Activated naive CD8-positive, alpha-beta T cell (primary cell): ENCODE results near the gene TCERG1L.

Experiments
- H3K27ac Mint-ChIP-seq: one replicate; pipeline ENCODE4 v1.8.0; 2021; ENCODE audit warnings: mixed read lengths
- H3K27me3 Mint-ChIP-seq: one replicate; pipeline ENCODE4 v1.8.0; 2021; ENCODE audit warnings: mixed read lengths
- H3K36me3 Mint-ChIP-seq: one replicate; pipeline ENCODE4 v1.8.0; 2021; ENCODE audit warnings: mixed read lengths
- H3K4me1 Mint-ChIP-seq: one replicate; pipeline ENCODE4 v1.8.0; 2021; ENCODE audit warnings: low read depth, mixed read lengths
- H3K4me3 Mint-ChIP-seq: one replicate; pipeline ENCODE4 v1.8.0; 2021; ENCODE audit warnings: mild to moderate bottlenecking, mixed read lengths
- H3K9me3 Mint-ChIP-seq: one replicate; pipeline ENCODE4 v1.8.0; 2021; ENCODE audit warnings: low read depth, mixed read lengths

TCERG1L gene

DNA sequence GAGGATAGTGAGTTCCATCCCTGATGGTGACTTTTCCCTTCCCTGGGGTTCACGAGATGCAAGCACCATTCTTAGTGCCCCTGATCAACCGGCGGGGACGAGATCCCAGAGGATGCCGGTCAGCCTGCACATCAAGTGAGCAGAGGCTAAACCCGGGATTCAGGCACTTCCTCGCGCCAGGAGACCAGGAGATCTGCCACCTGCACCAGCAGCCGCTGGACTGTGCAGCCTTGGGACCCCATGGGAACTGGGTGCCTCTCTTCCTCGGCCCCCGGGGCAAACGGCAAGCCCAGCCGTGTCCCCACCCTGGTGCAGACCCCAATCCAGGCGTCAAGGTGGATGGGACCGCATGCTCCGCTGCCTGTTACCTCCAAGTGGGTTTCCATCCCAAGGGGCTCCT is 88.5 kb downstream of the TCERG1L start:
- no peaks in the 10 kb centered on the region for H3K9me3 Mint-ChIP-seq
- no peaks in the 10 kb centered on the region for H3K4me1 Mint-ChIP-seq

DNA sequence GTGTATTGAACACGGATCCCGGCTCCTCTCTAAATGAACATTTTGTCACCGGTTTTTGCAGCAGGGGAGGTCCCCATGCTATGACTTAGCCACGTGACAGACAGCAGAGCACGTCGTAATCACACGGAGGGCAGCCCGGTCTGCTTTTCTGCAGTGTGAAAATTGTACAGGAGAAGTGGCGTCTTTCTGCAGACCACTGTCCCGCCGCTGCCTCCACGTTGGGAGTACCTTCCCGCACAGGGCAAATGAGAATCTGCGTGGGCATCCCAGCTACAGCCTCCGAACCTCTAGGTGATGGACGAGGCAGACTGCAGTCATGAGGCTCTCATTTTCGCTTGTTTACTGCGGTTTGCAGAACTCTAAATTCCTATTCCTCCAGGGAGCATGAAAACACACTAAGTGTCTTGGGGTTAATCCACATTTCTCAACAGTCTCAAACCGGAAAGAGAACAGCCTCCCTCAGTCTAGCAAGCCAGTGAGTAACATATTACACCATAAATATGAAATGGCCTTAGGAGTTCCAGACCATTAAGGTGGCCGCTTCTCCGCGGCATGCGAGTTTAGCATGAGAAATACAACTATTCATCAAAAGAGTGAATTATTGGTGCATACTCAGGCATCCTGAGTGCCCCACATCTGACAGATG is 89.8 kb downstream of the TCERG1L start:
- no peak overlapping the region for H3K27ac Mint-ChIP-seq
- H3K27me3 Mint-ChIP-seq = no peaks in the 10 kb centered on the region
- no peaks in the 10 kb centered on the region for H3K36me3 Mint-ChIP-seq
- no peaks in the 10 kb centered on the region for H3K9me3 Mint-ChIP-seq
- no peaks in the 10 kb centered on the region for H3K4me1 Mint-ChIP-seq
- H3K4me3 Mint-ChIP-seq = no peak overlapping the region

More for the DNA sequence above, 88.5 kb downstream of the TCERG1L start:
- H3K36me3 Mint-ChIP-seq = no peaks in the 10 kb centered on the region
- H3K4me3 Mint-ChIP-seq = no peak overlapping the region
- H3K27ac Mint-ChIP-seq = no peak overlapping the region
- H3K27me3 Mint-ChIP-seq = no peaks in the 10 kb centered on the region

DNA sequence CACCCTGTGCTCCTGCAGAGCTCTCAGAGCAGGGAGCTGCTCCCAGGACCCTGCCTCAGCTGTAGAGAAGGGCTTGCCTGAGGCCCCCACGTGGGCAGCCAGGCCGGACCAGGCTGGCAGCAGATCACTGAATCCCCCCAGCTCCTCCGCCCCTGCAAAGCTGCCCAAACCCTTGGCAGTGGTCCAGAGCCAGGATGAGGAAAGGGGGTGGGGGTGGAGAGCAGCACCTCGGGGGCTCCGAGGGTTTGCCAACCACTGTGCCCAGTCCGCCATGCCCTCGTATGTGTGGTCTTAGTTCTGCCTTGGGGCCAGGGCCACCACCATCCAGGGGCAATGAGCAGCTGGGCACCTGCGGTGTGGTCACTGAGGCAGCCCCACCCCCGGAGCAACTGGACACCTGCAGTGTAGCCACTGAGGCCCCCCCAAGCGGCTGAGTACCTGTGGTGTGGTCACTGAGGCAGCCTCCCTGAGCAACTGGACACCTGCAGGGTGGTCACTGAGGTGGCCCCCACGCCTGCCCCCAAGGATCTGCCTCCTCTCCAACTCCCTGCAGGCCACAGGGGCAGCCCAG is 90.8 kb downstream of the TCERG1L start:
- no peaks in the 10 kb centered on the region for H3K9me3 Mint-ChIP-seq
- H3K36me3 Mint-ChIP-seq = no peaks in the 10 kb centered on the region

DNA sequence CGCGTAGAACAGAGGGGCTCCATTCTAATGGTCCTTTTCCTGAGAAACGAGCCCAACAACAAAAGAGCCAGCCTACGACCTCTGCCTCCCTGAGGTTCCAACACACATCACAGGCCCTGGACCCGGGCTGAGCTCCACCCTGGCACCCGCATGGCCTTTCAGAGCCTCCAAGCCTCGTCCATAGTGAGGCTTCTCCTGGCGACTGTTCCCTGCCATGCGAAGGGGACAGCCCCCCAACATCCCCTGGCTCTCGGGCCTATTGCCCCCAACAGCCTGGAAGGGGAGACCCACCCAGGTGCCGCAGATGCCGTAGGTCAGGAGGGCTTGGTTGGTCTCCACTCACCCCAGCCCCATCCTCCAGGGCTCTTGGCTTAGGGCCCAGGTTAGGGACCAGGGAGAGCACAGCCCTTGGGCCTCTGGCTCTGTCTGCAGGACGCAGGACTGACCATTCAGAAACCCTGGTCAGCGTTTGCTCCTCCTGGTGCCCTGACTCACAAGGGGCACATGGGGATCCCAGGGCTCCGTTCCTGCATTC is 91.5 kb downstream of the TCERG1L start:
- H3K27me3 Mint-ChIP-seq = no peaks in the 10 kb centered on the region
- H3K4me1 Mint-ChIP-seq = no peaks in the 10 kb centered on the region
- H3K4me3 Mint-ChIP-seq = no peak overlapping the region
- no peaks in the 10 kb centered on the region for H3K9me3 Mint-ChIP-seq
- no peaks in the 10 kb centered on the region for H3K36me3 Mint-ChIP-seq
- H3K27ac Mint-ChIP-seq = no peak overlapping the region

More for the DNA sequence above, 90.8 kb downstream of the TCERG1L start:
- Mint-ChIP-seq H3K4me1 (no peaks in the 10 kb centered on the region), H3K27me3 (no peaks in the 10 kb centered on the region), H3K4me3 (no peak overlapping the region), H3K27ac (no peak overlapping the region)

DNA sequence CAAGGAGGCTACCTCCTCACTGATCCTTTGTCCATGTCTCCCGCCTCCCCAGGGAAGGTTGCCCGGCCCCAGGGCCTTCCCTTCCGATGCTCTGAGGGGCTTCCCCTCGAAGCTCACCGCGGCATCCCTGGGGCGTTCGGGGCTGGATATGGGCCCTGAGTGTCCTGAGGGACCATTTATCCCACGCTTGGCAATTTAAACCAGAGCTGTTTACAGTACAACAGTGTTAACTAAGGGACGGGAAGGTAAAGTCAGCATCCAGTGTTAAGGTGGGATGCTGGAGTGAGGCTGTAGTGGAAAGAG is 92.0 kb downstream of the TCERG1L start:
- Mint-ChIP-seq H3K27me3 (no peaks in the 10 kb centered on the region), H3K9me3 (no peaks in the 10 kb centered on the region), H3K36me3 (no peaks in the 10 kb centered on the region), H3K4me3 (no peak overlapping the region), H3K27ac (no peak overlapping the region), H3K4me1 (no peaks in the 10 kb centered on the region)

DNA sequence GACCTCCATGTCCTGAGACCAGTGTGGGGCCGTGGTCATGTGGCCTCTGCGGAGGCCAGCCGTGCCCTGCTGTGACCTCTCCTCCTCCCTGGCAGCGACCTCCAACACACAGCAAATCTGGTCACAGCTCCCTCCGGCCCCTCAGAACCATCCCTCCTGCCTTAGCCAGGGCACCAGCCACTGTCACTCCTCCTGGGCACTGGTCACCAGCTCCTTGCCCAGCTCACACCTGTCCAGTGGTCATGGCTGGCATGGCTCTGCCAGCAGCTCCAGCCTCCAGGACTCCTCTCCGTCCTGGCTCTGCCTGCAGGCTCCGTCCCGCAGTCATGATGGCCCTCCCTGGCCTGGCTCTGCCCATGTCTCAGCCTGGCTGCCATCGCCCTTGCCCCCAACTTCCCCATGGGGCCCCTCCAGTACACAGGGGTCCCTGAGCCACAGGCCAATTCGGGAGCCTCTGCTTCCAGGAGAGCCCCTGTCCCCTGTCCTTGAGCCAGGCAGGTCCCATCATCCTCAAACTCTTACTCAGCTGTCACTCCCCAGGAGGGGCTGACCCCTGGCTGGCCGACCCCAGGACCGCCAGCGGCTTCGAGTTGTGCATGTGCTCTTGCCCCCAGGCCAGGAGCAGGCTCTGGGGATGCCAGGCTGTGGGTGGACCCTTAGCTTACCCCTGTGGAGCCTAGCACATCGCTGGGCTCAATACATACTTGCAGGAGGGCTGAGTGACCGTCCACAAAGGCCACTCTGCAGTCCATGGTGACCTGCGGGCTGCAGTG is 92.5 kb downstream of the TCERG1L start:
- Mint-ChIP-seq H3K4me1 (no peaks in the 10 kb centered on the region), H3K27ac (no peak overlapping the region), H3K9me3 (no peaks in the 10 kb centered on the region), H3K36me3 (no peaks in the 10 kb centered on the region), H3K27me3 (no peaks in the 10 kb centered on the region), H3K4me3 (no peak overlapping the region)

DNA sequence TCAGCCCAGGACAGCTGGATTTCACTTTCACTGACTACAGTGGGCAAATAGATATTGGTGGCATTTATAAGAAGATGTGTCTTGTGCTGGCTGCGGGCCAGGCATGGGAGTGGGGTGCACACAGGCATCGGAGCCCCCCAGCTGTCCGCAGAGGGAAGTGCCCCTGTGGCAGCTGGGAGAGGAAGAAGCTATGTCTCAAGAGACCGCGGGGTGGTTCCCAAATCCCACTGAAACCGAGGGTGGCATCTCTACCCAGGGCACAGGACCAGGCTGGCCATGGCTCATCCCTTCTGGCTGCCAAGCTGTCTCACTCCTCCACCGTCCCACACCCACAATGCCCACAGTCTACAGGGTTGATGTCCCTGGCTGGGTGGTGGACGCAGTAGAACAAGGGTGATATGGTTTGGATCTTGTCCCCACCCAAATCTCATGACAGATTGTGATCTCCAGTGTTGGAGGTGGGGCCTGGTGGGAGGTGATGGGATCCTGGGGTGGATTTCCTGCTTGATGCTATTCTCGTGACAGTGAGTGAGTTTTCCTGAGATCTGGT is 94.8 kb downstream of the TCERG1L start:
- H3K27me3 Mint-ChIP-seq = no peaks in the 10 kb centered on the region
- H3K9me3 Mint-ChIP-seq = no peaks in the 10 kb centered on the region
- H3K4me3 Mint-ChIP-seq = no peak overlapping the region
- no peak overlapping the region for H3K27ac Mint-ChIP-seq
- no peaks in the 10 kb centered on the region for H3K36me3 Mint-ChIP-seq
- no peaks in the 10 kb centered on the region for H3K4me1 Mint-ChIP-seq

DNA sequence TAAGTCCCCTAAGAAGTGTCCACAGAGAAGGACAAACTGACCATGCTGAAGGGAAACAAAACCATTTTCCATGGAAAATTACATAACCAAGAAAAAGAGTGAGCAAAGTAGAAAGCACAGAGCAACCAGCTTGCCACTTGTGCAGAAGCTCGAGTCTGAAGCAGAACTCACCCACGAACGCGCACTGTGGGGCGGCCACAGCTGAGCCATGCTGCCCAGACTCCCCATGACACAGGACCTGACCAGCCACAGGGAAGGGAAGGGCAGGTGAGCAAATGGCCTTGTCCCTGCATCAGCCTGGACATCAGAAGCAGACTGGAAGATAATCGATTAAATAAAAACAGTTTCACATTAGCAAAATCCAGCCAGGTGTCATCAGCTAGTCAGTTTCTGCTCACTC is 95.7 kb downstream of the TCERG1L start:
- H3K9me3 Mint-ChIP-seq = no peaks in the 10 kb centered on the region
- H3K27ac Mint-ChIP-seq = no peak overlapping the region
- no peaks in the 10 kb centered on the region for H3K27me3 Mint-ChIP-seq
- no peak overlapping the region for H3K4me3 Mint-ChIP-seq
- no peaks in the 10 kb centered on the region for H3K4me1 Mint-ChIP-seq
- no peaks in the 10 kb centered on the region for H3K36me3 Mint-ChIP-seq

DNA sequence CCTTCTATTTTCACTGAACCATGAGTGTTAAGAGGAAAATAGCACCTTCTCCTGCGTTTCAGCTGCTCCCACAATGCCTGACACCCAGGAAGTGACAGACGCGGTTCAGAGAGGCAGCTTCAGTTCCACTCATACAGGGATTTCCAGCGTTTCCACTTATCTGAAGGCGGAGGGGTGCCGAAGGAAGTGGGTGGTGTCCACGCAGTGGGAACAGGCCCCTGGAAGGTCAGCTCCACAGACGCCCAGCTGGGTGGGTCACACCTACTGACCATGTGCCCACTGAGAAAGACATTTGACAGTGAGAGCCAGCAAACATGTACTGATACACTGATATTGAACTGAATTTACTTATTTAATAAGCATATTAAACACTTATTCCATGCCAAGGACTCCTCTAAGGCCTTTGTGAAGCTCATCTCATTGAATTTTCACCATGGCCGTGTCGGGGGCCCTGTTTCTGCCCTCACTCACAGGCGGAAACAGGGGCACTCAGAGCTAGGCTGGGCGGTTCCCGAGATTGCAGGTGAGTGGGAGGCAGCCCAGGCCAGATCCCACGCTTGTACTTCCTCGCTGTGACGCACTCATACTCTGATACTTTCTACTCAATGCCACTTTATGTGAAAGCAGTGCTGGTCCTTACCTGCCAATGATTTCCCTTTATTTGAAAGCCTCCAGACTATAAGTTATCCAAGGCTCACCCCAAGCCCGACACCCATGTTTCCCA is 96.8 kb downstream of the TCERG1L start:
- Mint-ChIP-seq H3K9me3 (no peaks in the 10 kb centered on the region), H3K4me1 (no peaks in the 10 kb centered on the region), H3K27ac (no peak overlapping the region), H3K27me3 (no peaks in the 10 kb centered on the region), H3K36me3 (no peaks in the 10 kb centered on the region), H3K4me3 (no peak overlapping the region)

DNA sequence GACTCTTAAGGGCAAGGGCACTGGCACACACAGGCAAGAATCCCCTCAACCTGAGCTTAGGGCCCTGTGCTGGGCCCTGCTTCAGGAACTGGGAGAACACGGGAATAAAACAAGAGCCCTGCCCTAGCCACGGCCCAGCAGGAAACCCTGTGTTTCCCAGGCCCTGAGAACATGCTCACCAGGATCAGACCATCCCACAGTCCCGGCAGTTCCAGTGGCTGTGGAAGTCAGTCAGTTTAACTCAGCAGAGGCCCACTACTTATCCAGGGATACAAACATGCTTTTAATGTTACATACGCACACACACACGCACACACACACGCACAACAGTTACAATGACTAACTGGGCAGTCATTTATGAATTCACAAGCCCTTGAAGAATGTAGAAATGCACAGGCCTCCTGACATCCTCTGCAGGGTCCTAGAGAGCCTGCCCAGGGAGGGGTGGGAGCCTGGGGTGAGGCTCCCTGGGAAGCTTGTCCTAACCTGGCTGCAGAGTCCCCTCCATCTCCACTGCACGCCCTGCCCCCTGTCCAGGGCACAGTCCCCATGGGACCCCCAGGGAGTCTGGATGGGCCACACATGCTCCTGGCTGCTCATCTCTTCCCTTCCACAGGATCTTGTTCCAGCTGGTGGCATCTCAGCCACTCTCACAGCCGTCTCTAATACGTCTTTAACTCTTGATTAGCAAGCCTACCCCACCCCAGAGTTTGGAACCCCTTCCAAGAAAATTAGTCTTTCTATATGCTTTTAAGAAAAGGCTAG is 97.6 kb downstream of the TCERG1L start:
- Mint-ChIP-seq H3K4me3 (no peak overlapping the region), H3K27ac (no peak overlapping the region), H3K27me3 (no peaks in the 10 kb centered on the region), H3K4me1 (no peaks in the 10 kb centered on the region), H3K9me3 (no peaks in the 10 kb centered on the region), H3K36me3 (no peaks in the 10 kb centered on the region)

DNA sequence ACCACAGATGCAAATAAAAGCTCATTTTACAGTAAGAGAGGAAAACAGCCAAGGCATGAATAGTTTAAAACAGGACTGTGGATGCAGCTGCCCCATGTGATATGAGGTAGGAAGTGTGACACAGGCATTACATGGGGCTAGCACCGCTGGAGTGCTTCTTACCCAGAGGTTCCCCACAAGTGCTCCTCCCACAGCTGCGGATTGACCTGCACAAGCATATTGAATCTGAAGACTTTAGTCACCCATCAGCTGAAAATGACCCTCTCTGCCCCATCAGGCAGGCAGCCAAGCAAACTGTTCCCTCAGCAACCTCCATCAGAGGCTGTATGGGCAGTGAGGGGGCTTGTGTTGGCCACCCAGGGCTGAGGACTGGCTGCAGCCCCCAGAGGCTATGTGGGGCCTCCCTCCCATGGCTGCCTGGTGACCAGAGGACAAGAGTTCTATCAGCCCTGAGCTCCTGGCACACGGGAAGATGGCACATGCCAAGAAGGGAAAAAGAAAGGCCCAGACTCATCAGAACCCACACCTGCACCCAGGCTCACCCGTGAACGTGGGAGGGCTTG is 98.7 kb downstream of the TCERG1L start:
- no peak overlapping the region for H3K27ac Mint-ChIP-seq
- H3K4me1 Mint-ChIP-seq = no peaks in the 10 kb centered on the region
- H3K36me3 Mint-ChIP-seq = no peaks in the 10 kb centered on the region
- no peak overlapping the region for H3K4me3 Mint-ChIP-seq
- no peaks in the 10 kb centered on the region for H3K27me3 Mint-ChIP-seq
- no peaks in the 10 kb centered on the region for H3K9me3 Mint-ChIP-seq

DNA sequence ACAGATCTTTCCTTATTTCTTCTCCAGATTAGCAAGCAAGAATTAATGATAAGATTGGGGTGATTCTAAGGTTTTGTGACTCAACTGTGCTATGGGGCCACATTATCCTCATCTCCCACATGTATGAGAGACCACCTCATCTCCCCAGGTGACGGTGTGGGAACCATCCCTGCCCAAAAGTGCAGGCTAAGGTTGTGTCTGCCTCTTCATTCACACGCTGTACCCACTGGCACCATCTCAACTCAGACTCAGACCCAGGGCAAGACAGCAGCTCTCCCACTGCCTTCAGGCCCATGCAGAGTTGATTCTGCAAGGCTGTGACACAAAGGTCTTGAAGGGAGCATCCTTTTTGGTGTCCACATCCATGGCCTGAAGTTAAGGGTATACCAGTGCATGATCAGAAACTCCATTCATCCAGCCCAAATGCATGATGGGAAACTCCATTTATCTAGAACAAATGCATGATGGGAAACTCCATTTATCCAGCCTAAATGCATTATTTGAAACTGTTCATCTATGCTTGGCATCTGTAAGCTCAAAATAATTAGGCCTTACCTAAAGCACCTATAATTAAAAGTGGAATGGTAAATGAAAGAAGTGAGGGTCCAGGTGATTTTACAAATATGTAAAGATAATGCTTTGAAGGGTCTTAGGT is 99.4 kb downstream of the TCERG1L start:
- Mint-ChIP-seq H3K27me3 (no peaks in the 10 kb centered on the region), H3K27ac (no peak overlapping the region), H3K9me3 (no peaks in the 10 kb centered on the region)

DNA sequence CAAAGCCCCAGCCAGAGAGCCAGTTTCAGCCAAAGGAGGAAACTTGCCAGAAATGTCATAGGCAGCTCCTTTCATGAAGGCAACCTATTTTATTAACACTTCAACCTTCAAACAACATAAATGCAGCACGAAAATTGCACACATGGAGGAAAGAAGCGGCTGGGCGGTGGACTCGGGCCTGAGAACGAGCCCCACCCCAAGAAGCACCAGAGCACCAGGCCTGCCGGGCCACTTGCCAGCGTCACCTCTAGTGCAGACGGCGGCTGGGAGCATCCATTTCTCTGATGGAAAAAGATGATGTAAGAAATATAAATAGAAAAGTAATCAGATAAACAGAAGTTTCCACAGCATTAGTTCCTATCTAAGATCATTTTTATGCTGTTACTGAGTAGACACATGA is 100.0 kb downstream of the TCERG1L start:
- H3K27me3 Mint-ChIP-seq = no peaks in the 10 kb centered on the region
- H3K4me1 Mint-ChIP-seq = no peaks in the 10 kb centered on the region
- H3K4me3 Mint-ChIP-seq = no peak overlapping the region
- H3K27ac Mint-ChIP-seq = no peak overlapping the region
- no peaks in the 10 kb centered on the region for H3K36me3 Mint-ChIP-seq
- H3K9me3 Mint-ChIP-seq = no peaks in the 10 kb centered on the region

More for the DNA sequence above, 99.4 kb downstream of the TCERG1L start:
- no peaks in the 10 kb centered on the region for H3K4me1 Mint-ChIP-seq
- H3K36me3 Mint-ChIP-seq = no peaks in the 10 kb centered on the region
- H3K4me3 Mint-ChIP-seq = no peak overlapping the region

DNA sequence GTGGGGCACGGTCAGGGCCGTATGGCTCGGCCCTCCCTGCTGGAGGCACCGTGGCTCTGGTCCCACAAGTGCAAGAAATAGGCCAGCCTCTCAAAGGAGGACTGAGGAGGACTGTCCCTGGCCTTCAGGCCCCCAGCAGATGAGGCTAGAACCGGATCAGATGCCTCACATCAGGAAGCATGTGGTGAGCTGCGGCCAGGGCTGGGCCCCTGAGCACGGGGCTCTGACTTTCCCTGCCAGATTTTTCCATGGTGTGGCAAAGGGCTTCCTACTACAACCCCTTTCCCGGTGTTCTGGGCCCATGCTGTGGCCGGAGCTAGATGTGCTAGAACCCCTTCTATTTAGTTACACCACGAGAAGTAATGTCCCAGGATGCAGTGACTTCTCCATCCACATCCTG is 100.4 kb downstream of the TCERG1L start:
- no peaks in the 10 kb centered on the region for H3K9me3 Mint-ChIP-seq
- no peak overlapping the region for H3K4me3 Mint-ChIP-seq
- H3K27ac Mint-ChIP-seq = no peak overlapping the region
- H3K4me1 Mint-ChIP-seq = no peaks in the 10 kb centered on the region
- H3K27me3 Mint-ChIP-seq = no peaks in the 10 kb centered on the region
- H3K36me3 Mint-ChIP-seq = no peaks in the 10 kb centered on the region
